ENCODE results near the gene CNOT11.
"Not testable (repeated sequence)": the region's sequence is repeated elsewhere in the genome, so short reads cannot be mapped to it uniquely, and the experiment has no call there.

The CNOT11 gene

DNA sequence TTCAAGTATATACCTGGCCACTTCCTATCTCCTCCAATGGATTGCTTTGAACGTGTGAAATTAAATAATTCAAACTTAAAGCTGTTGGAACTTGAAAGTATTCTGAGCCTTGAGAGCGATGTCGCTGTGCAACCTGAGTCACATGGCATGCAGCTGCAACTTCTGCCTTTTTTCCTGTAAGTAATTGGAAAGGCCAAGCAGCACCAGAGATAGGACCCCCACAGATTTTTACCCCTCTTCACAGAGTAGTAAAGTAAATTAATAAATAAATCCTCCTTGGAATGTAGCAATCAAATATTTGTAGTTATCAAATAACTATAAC is 59.0 kb downstream of the CNOT11 start:
- DNase-seq: no peak

DNA sequence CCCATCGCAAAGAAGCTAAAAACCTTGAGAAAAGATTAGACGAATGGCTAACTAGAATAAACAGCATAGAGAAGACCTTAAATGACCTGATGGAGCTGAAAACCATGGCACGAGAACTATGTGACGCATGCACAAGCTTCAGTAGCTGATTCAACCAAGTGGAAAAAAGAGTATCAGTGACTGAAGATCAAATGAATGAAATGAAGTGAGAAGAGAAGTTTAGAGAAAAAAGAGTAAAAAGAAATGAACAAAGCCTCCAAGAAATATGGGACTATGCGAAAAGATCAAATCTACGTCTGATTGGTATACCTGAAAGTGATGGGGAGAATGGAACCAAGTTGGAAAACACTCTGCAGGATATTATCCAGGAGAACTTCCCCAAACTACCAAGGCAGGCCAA is 63.9 kb downstream of the CNOT11 start:
- not testable (repeated sequence) for DNase-seq
